SK-N-SH treated with all-trans-retinoic acid at 6 μM for 48 hours (cell line): Measurements from ENCODE around the gene TNNI2.
"Not testable (repeated sequence)": the region's sequence is repeated elsewhere in the genome, so short reads cannot be mapped to it uniquely, and the experiment has no call there.

Source experiments
- ZC3H10 ChIP-seq: fragments of 250-450 bp; sonication (Bioruptor Pico); IDR thresholded peaks from 2 replicates; pipeline ENCODE4 v1.5.1; 2021; ENCODE audit warnings: mild to moderate bottlenecking, moderate library complexity
- TF ChIP-seq, protein P1 (sequence below): fragments of 250-450 bp; sonication (Bioruptor Pico); IDR thresholded peaks from 2 replicates; pipeline ENCODE4 v1.5.0; 2020; ENCODE audit warnings: mild to moderate bottlenecking, moderate library complexity

DNA sequence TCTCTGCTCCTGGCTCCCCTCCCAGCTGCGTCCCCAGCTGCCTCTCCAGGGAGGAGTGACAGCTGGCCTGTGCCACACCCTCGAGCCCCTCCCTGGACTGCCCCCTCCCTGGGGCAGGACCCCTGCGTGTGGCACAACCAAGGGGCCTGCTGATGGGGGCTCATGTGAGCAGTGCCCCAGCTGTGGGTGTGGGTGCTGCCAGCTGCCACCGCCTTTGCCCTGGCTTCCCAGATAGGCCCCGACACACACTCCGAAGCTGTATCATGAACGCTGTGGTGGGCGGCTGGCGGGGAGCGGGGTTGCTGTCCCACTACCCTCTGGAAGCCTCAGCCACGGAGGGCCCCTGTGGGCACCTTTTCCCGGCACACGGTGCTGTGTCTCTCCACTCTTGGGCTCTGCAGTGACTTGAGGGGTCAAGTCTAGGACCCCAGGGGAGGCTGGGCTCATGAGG lies 37.1 kb downstream of the TNNI2 start:
- TF ChIP-seq, protein P1, sequence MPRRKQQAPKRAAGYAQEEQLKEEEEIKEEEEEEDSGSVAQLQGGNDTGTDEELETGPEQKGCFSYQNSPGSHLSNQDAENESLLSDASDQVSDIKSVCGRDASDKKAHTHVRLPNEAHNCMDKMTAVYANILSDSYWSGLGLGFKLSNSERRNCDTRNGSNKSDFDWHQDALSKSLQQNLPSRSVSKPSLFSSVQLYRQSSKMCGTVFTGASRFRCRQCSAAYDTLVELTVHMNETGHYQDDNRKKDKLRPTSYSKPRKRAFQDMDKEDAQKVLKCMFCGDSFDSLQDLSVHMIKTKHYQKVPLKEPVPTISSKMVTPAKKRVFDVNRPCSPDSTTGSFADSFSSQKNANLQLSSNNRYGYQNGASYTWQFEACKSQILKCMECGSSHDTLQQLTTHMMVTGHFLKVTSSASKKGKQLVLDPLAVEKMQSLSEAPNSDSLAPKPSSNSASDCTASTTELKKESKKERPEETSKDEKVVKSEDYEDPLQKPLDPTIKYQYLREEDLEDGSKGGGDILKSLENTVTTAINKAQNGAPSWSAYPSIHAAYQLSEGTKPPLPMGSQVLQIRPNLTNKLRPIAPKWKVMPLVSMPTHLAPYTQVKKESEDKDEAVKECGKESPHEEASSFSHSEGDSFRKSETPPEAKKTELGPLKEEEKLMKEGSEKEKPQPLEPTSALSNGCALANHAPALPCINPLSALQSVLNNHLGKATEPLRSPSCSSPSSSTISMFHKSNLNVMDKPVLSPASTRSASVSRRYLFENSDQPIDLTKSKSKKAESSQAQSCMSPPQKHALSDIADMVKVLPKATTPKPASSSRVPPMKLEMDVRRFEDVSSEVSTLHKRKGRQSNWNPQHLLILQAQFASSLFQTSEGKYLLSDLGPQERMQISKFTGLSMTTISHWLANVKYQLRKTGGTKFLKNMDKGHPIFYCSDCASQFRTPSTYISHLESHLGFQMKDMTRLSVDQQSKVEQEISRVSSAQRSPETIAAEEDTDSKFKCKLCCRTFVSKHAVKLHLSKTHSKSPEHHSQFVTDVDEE (CRISPR knock-in tag): not testable (repeated sequence)
- not testable (repeated sequence) for TF ChIP-seq ZC3H10
